CD1c-positive myeloid dendritic cell (primary cell): Measurements from ENCODE around the gene MZB1.
"Not testable (repeated sequence)": the region's sequence is repeated elsewhere in the genome, so short reads cannot be mapped to it uniquely, and the experiment has no call there.

Experiments used
- DNase-seq: peaks from one replicate; pipeline ENCODE4 v3.0.0-alpha.2; 2016; ENCODE audit errors: extremely low spot score

Gene MZB1

DNA sequence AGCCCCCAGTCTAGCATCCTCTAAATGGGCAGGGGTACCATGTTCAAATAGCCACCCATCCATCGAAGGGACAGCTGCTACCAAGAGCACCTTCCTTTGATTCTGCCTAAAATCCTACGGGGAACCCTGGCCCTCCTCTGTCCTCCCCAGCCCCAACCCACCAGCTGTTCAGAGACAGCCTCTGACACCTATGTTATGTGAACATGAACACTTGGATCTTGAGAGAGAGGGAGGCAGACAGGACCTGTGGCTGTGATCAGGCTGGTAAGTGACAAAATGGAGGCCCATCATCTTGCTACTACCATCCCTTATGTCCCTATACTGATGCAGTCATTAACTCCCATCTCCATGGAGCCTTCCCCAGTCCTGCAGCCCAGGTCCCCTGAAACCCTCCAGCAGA lies 14.8 kb downstream of the MZB1 start:
- no peak for DNase-seq

DNA sequence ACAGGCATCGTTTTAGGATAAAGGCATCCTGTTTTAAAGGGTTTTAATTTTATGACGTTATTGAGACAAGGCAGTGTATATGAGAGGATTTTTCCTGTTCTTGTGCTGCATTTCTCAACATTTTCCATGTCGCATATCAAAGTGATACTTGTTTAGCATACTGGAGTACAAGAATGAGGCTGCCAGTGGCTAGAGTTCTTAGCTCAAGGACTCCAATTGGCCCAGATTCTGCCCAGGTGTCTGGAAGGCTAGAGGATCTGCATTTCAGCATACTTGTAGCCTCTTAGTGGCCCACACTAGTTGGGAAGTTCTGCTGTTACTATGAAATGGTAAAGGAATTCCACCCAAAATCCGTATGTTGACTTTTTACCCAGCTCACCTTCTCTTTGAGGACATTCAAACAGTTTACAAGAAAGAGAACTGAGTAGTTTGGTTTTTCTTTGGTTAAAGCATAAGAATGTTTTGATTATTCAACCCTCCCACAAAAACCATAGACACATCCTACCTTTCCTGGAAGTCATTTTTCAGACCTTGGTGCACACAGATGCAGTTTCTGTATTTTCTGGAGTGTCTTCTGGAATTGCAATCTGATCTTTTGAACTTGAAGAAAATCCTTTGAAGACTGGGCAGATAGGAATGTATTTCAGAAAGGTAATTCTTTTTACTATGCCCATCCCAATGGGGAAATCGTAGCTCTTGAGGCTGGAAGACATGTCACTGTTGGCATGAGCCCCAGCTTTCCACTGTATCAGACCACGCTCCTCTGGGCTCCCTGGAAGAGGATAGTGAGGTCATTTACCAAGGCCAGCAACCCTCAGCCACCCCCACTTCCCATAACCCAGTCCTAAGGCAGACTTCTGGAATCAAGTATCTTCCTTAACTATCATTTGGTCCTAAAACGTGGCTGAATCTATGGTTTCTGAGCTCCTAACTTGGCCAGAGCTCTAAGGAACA lies 18.0 kb downstream of the MZB1 start:
- DNase-seq = no peak

DNA sequence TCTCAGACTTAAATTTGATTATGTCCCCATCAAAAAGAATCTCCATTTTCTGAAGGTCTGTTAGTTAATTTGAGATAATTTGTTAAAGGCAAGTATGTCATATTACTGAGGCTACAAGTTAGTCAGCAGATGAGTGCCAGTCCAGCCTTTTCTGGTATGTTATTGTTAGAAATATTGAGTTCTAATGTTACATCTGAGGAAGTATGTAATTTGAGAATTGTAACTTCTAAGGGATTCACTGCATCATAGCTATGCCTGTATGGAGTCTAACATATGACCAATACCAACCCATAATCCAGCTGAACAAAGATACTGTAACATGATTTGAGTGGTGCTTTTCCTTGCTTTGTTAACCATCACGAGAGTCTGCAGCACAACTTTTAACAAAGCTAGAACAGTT lies 20.5 kb downstream of the MZB1 start:
- DNase-seq = no peak

DNA sequence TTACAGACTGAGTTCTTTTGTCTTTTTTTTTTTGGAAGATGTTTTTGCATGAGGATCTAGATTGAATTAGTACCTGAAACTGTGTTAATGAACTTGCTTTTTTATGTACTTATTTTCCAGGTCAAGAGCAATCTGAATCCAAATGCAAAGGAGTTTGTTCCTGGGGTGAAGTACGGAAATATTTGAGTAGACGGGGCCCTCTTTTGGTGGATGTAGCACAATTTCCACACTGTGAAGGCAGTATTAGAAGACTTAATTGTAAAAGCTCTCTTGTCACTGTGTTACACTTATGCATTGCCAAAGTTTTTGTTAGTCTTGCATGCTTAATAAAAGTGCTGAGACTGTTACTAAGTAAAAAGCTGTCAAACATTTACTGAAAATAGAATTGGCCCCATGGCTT lies 21.1 kb downstream of the MZB1 start:
- DNase-seq = no peak

DNA sequence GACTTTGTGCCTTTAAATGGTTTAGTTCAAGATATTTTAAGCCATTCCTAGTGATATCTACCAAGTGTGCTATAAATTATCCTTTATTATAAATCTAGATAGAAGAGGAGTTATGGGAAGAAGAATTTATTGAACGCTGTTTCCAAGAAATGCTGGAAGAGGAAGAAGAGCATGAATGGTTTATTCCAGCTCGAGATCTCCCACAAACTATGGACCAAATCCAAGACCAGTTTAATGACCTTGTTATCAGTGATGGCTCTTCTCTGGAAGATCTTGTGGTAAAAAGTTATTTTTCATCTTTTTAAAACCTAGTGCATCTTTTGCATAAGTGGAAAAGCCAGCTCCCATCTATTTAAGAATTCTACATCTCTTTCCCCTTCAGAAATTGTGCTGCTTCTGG lies 25.2 kb downstream of the MZB1 start:
- DNase-seq = no peak

DNA sequence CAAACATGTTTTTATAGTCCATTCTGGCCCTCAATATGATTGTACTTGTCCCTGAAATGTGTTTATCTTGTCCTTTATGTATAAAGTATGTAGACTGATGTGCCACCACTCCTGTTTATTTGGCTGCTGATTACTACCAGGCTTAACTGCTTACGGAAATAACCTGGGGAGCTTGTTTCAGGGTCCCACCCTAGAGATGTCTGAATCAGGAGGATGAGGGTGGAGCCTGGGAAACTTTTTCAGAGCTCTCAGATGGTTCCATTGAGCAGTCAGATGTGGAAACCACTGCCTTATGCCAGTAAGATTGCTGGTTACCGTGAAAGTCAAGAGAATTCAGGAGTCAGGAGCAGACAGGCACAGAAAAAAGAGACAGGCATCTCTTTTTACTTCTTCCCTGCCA lies 25.8 kb downstream of the MZB1 start:
- DNase-seq = no peak

DNA sequence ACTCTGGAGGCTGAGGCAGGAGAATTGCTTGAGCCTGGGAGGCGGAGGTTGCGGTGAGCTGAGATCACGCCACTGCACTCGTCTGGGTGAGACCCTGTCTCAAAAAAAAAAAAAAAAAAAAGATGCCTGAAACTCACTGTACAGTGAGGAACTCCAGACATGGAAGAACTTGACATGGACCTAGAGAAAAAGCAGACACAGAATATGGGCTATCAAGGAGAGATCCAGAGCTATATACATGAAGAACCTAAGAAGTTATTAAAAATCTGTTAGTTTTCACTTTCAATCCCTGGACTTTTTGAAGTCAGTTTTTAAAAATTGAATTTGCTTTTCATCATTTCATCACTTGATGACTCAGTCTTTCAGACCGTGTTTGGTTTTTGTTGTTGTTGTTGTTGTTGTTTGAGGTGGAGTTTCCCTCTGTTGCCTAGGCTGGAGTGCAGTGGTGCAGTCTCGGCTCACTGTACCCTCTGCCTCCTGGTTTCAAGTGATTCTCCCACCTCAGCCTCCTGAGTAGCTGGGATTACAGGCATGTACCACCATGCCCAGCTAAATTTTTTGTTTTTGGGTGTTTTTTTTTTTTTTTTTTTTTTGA lies 27.8 kb downstream of the MZB1 start:
- DNase-seq = no peak

DNA sequence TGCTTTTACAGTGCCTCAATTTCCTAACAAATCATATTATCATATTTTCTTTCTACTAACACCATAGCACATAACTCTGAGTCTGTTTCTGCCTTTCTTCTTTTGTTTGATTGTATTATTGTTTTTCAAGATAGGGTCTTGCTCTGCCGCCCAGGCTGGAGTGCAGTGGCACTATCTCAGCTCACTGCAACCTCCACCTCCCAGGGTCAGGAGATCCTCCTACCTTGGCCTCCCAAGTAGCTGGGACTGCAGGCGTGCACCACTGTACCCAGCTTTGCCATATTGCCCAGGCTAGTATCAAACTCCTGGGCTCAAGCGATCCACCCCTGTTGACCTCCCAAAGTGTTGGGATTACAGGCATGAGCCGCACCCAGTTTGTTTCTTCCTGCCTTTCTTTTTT lies 29.3 kb downstream of the MZB1 start:
- DNase-seq = no peak

DNA sequence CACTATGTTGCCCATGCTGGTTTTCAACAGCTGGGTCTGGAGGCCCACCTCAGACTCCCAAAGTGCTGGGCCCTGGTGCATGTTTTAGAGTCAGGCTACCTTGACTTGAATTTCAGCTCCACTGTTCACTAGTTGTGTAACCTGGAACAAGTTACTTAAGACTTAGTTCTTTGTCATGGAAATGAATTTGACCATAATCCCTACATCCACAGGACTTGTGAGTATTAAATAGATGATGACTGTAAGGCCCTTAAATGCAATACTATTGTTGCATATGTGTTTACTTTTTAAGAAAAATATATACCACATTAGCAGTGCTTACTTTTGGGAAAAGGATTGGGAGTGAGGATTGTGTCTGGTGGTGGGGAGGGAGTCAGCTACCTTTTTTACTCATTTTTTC lies 31.6 kb downstream of the MZB1 start:
- DNase-seq = no peak

DNA sequence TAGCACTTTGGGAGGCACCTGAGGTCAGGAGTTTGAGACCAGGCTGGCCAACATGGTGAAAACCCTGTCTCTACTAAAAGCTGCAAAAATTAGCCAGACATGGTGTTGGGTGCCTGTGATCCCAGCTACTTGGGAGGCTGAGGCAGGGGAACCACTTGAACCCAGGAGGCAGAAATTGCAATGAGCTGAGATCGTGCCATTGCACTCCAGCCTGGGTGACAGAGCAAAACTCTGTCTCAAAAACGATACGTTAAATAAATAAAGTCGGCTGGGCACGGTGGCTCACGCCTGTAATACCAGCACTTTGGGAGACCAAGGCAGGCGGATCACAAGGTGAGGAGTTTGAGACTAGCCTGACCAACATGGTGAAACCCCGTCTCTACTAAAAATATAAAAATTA lies 33.8 kb downstream of the MZB1 start:
- not testable (repeated sequence) for DNase-seq

DNA sequence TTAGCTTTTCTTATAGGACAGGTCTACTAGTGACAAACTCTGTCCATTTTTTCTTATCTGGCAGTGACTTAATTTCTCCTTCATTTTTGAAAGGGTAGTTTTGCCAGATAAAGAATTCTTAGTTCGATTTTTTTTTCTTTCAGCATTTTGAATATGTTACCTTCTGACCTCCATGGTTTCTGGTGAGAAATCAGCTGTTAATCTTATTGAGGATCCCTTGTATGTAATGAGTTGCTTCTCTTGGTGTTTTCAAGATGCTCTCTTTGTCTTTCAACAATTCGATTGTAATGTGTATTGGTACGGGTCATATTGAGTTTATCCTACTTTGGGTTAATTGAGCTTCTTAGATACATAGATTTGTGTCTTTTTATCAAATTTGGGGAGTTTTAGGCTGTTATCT lies 35.5 kb downstream of the MZB1 start:
- DNase-seq = no peak

DNA sequence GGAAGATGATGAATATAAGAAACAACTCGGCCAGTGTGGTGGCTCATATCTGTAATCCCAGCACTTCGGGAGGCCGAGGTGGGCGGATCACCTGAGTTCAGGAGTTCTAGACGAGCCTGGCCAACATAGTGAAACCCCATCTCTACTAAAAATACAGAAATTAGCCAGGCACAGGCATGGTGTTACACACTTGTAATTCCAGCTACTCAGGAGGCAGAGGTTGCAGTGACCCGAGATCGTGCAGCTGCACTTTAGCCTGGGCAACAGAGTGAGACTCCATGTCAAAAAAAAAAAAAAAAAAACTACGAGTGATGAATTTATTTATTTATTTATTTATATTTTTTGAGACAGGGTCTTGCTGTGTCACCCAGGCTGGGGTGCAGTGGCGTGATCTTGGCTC lies 41.9 kb downstream of the MZB1 start:
- not testable (repeated sequence) for DNase-seq

DNA sequence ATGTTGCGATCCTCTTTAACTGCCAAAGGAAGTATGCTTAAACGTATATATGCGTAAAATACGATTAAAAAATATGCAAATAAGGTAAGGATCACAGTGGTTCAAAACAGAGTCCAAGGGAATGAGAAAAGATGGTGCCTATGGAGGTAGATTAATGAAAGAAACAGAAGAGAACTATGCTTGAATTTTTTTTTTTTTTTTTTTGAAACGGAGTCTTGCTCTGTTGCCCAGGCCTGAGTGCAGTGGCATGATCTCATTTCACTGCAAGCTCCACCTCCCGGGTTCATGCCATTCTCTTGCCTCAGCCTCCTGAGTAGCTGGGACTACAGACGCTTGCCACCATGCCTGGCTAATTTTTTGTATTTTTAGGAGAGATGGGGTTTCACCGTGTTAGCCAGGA lies 44.3 kb downstream of the MZB1 start:
- DNase-seq = not testable (repeated sequence)

DNA sequence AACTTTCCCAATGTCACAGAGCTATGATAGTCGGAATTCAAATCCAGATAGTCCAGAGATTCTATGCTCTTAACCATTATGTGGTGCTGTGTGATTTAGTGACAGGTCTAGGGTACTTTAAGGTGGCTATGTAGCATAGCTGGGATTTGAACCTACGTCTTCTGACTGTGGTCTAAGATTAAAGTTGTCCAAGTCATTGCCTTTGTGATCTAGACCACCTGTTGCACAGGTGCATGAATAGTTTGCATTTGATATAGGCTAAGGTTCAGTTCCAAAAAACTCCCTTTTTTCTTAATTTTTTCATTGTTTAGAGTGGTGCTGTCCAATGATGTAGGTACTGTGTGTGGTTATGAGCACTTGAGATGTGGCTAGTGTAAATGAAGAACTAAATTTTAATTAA lies 45.5 kb downstream of the MZB1 start:
- no peak for DNase-seq

DNA sequence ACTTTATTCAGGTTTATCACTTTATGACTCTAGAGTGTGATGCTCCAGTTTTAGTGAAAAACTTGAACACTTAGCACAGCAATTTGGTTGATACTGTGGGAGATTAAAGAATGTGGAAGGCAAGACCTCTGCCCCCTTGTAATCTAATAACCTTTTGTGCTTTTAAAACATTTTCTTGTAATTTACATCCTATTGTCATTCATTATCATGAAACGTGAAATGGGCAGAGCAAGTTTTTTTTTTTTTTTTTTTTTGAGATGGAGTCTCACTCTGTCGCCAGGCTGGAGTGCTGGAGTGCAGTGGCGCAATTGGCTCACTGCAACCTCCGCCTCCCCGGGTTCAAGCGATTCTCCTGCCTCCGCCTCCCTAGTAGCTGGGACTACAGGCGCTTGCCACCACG lies 46.2 kb downstream of the MZB1 start:
- no peak for DNase-seq

DNA sequence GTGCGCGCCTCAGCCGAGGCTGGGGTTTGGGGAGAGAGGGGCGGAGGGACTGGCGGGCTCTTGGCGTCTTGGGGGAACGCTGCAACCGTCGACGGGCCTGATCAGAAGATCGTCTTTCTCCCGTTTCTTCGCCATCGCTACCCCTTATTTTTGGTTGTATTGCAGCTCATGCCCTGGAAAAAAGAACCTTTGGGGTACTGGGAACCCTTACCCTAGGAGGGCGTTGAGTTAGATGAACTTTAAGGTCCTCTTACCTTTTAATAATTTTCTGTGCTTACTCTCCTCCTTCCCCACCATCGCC lies 47.3 kb downstream of the MZB1 start:
- no peak for DNase-seq

DNA sequence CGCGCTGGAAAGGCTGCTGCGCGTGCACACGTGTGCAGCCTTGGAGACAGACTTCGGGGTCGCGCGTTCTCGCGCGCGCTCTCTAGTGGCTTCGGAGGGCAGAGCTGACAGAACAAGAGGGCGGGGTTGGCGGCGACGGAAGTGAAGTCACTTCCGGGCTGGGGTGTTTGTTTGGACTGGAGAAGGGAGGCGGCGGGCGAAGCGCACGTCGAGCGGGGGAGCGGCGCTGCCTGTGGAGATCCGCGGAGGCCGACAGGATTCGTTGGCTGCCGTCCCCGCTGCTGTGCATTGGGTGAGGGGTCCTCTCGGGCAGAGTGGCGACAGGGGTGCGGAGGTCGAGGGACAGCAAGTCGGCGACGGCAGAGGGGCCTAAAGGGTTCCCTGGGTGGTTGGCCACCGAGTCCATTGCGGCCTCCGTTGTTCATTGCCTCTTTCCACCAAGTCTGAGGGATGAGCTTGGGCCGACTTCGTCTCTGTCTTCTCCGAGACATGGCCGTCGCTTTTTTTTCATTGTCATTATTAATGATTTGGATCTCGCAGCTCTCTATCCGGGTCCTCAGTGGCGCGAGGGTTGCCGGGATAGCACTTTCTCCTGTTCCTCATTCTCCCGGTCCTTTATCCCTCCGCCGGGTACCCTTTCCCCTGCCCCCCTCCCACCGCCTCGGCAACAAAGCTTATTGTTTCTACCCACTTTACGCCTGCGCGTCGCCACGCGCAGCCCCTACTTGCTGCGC lies 47.9 kb downstream of the MZB1 start, which contains the start of gene PAIP2:
PAIP2 (plus strand) TSS at position 166 of the 734 bp plus-strand sequence. CDS start 21,931 bp downstream, outside the sequence.
- peak; percentile 98 for DNase-seq

DNA sequence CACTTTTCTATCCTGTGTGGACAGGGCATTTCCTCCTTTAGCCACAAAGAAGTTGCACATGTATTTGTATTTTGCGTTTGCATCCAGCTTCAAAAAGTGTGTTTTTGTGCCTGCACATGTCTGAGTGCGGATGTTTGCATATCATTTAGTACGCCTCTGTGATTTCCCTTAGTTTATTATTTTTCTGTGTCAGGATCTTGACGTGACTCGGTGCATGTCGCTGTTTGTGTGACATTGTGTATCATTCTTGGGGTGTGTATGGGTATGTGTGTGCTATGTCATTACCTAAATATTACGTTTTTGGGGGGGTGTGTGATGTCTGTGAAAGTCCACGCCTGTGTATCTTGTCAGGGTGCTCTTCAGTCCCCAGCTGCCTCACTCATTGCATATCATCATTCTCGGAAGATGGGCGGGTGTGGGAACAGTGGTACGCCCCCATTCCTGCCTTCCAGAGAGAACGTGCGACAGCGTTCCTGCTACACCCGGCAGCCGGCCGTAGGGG lies 48.5 kb downstream of the MZB1 start:
- no peak for DNase-seq

DNA sequence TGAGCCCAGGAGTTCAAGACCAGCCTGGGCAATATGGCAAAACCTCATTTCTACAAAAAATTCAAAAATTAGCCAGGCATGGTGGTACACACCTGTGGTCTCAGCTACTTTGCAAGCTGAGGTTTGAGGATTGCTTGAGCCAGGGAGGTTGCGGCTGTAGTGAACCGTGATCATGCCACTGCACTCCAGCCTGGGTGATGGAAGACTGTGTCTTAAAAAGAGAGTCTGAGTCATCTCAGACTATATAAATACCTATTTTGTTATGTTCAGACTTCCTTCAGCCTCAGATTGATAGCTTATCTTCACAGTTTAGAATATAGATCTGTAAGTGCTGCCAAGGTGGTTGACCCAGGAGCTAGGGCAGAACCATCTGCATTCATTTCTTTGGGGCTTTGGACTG lies 49.7 kb downstream of the MZB1 start:
- DNase-seq = no peak
